SIG-M5 treated with dmso at 0.1 percent for 504 hours (cell line): ENCODE measurements around the gene IQSEC3.

Experiments used
- DNase-seq: peaks from one replicate; lab custom pipeline; 2025; ENCODE audit not compliant: unreplicated experiment; lab: John Stamatoyannopoulos, UW

Gene IQSEC3

DNA sequence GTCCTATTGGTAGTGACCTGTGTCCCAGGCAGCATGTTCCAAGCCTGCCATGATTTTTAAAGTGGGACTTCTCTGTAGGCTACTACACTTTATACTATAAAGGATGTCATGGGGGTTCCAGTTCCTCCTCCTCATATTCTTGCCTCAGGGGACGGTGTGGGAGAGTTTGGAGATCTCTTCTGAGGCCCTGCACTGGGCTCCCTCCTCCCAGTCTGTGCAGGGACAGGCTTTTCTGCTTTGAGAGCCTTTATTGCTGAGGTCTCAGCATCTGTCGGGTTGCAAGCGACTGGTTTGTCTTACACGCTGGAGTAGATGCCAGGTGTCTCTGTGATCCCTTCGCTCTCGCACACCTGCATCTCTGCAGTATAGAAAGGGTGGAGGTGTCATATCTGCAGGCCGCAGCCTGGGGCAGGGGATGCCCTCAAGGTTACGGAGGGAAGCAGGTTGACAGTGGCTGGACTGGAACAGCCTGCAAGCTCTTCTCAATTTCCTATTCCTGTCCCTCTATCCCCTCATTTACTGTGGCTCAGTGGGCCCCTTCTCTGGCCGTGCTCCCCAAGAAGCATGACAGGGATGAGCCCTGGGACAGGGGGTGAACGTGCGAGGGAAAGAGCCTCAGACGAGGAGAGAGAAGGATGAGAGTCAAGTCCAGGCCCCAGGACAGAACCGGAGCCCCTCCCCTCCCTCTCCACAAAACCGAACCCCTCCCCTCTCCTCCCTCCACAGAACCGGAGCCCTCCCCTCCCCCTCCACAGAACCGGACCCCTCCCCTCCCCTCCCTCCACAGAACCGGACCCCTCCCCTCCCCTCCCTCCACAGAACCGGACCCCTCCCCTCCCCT is 96.1 kb downstream of the IQSEC3 start:
- DNase-seq = no peak

DNA sequence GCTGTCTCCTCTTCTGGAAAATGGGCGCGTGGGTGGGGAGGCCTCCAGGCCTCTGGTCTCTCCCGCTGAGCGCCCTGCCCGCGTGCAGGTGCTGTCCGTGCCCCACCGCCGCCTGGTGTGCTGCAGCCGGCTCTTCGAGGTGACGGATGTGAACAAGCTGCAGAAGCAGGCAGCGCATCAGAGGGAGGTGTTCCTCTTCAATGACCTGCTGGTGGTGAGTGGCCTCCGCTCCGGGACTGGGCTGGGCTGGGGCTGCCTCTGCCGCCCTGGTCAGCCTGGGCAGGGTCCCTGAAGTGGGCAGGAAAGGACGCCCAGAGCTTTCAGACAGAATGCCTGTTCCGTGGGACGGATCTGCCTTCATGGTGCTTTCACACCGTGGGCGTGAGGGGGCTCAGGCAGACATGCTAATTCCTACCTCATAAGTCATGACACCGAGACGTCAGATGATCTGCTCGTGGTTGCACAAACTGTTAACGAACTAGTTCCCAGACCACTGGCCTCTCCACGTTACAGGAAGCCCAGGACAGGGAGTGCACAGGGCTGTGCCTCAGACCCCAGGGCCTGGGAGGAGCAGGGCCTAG is 96.9 kb downstream of the IQSEC3 start:
- no peak for DNase-seq

DNA sequence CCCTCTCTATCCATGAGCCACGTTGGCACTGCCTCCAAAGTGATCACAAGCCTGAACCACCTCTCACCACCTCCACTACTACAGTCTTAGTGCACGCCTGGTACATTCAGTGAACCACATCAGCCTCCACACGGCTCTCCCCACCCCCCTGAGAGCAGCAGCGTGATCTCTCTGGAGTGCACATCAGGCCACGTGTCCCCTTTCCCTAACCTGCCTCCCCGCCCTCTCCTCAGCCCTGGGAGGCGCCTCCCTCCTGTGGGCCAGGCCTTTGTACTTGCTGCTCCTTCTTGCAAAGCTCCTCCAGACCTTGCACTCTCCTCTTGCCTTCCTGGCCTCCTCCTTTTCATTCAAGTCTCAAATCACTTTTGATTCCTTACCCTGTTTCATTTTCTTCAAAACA is 97.6 kb downstream of the IQSEC3 start:
- DNase-seq = no peak

DNA sequence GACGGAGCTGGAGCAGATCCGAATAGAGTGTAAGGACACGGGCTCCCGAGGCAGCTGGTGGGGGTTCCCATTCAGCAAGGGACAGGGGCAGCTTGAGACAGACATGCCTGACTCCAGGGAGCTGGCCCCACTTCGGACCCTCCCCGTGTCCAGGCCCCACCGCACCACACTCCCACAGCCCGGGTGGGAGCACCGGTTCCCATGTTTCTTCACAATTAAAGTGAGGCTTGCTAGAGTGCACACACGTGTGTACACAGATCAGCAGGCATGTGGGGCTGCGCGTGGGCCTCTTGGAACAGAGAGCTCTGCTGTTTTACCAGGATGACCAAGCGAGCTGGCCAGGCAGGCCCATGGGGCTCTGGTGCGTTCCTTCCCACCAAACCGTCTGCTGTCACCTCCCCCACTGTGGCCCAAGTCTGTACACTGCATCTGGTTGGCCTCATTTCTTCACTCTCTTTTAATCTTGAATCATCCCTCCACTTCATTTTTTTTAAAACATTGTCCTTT is 99.3 kb downstream of the IQSEC3 start:
- DNase-seq = no peak

DNA sequence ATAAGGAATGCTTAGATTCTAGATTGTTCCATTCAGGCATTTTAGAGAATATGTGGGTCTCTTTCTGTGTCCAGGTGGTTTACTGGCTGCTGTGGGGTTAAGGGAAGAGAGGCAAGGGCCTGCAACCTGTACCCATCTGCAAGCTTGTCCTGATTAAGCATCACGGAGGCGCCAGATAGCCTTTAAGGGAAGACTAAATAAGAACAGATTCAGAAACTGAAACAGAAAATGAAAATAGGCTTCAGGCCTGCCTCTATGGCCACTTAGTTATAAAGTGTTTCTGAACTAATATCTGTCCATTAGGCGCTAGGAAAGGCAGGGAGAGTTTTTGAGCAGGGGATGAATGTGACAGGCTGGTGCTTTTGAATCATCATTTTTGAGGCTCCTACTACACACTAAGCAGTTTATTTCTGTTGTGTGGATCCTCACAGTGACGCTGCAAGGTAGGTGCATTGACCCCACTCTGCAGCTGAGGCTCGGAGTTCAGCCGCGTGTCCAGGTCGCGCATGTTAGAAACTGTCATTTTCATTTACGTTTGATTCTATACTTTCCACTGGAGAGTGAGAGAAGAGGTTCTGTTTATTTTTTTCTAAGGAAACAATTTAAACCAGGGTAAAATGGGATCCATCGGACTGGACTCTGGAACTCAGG is 100.0 kb downstream of the IQSEC3 start:
- no peak for DNase-seq

DNA sequence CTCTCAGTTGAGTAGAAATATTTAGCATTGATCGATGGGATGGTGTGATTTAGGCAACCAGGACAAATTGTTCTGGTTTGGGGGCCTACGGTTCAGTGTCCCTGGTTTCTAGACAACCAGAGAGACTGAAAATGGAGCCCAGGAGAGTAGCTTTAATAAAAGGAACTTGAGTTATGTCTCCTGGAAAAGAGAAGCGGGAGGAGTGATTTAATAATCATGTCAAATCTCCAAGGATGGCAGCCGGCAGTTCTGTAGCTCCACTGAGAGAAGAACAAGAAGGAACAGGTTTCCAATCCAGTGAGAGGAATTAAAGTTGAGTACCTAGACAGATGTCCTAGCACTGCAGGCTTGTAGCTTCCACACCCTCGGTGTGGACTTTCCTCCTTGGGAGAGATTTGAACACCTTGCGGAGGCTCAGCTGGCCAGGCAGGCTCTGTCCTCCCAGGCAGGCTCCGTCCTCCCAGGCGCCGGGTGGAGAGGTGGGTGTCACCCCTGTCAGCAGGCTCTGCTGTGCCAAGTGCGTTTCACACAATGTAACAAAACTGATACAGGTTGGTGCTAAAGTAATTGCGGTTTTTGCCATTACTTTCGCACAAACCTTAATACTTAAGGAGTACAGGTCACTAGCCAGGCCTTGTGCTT is 101.5 kb downstream of the IQSEC3 start:
- no peak for DNase-seq

DNA sequence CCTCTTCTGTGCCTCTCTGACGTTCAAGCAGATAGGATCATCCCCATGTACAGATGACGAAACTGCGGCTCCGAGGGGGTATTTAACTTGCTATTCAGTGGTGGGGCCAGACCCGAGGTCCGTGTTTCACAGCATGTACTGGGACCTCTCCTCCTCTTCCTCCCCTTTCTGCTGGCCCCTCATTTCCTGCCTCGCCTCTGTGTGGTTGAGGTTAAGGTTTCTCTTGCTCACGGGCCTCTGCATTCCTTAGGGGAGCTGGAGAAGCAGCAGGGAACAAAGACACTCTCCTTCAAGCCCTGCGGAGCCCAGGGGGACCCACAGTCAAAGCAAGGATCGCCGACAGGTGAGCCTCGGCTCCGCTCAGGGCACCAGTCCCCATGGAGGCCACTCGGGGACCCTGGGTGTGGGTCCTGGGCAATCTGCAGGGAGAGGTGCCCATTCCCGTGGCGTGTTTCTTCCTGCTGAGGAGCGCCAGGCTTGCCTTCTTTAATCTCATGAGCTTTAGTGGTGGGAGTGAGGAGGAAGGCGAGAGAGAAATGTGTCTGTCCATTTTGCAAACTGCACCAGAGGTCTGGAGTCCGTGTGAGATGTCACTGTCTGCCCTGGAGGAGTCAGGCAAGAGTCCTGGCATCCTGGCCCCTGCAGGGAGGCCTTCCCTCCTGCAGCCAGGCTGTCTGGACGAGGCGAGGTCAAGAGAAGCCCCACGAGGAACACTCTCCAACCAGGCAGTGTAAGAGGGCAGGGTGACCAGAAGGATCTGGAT is 102.4 kb downstream of the IQSEC3 start:
- DNase-seq = no peak

DNA sequence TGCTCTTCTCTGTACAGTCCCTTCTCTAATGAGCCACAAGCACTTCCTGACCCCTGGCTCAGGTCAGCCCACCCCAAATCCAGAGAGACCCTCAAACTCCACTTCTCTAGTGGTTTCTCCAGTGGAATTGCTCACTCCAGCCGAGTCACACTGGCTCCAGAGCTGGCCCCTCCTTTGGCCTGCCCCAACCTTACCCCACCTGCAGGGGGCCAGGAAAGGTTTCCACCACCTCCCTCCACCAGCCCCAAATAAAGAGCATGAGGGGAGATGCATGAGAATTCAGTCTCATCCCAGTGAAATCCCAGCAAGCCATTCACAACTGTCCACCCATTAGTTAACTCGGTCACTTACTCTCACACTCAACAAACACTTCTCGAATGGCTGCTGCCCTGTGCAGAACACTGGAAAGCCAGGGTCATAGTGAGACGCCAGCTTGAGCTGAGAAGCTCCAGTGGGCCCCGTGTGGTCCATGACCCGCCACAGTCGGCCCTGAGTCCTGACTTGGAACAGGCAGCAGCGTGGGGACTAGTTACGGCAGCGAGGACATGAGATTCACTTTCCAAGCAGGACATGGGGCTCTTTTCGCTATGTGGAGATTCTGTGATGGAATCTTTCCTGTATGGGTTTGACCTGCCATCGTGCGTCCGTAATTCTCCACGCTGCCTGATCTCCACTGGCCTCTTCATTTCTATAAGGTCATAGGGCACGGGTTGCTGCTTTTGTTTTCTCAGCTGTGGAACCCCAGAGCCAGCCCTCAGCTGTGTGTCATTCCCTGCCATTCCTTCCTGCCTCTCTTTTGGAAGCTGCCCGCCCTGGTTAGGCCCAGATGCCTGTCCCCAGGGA is 103.2 kb downstream of the IQSEC3 start:
- no peak for DNase-seq

DNA sequence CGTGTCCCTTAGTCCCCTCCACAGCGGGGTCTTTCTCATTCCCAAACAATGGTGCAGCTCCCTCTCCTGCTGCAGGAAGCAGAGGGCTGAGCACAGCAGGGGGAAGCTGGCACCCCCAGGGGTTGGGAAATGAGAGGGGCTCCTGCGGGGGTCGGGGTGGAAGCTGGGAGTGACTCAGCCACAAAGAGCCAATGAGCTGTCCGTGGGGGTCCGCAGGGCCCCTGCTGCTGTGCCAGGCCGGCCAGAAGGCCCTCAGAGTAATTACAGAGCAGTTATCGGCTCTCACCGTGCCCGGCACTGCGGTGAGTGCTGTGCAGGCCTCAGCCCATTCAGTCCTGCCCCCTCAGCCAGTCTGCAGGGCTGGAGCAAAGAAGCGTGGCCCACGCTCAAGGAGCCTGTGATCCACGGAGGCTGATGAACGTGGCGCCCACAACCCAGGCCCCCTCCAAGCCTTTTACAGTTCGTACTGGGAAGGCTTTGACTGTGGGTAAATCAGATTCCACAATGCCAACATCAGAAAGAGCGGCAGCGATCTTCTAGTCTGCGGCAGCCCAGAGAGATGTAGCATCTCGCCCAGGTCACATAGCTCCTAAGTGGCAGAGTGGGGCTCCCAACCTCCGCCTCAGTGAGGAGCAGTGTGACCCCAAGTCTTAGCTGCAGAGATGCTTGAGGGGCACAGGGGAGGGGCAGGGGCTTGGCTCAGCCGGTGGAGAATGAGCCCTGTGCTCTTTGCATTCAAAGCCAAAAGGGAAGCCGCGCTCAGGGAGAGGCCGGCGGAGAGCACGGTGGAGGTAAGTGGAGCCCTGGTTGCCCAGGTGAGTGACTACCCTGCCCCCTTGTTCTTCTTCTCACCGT is 104.0 kb downstream of the IQSEC3 start:
- DNase-seq = no peak

DNA sequence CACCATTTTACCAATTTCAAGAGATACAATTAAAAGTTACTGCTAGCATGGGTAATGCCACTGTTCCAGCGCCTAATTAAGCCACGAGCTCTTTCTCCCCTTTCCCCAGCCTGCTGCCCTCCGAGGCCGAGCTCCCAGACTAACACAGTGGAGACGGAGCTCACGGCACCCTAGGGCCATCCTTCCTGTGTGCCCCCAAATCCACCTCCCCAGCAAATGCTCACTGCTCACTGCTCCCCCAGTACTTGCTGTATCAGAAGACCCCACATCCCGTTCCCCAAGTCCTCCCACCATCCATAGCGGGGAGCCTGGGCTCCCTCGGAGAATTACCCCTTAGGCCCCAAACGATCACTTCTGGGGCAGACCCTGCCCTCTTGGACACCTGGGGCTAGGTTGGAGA is 104.7 kb downstream of the IQSEC3 start:
- no peak for DNase-seq

DNA sequence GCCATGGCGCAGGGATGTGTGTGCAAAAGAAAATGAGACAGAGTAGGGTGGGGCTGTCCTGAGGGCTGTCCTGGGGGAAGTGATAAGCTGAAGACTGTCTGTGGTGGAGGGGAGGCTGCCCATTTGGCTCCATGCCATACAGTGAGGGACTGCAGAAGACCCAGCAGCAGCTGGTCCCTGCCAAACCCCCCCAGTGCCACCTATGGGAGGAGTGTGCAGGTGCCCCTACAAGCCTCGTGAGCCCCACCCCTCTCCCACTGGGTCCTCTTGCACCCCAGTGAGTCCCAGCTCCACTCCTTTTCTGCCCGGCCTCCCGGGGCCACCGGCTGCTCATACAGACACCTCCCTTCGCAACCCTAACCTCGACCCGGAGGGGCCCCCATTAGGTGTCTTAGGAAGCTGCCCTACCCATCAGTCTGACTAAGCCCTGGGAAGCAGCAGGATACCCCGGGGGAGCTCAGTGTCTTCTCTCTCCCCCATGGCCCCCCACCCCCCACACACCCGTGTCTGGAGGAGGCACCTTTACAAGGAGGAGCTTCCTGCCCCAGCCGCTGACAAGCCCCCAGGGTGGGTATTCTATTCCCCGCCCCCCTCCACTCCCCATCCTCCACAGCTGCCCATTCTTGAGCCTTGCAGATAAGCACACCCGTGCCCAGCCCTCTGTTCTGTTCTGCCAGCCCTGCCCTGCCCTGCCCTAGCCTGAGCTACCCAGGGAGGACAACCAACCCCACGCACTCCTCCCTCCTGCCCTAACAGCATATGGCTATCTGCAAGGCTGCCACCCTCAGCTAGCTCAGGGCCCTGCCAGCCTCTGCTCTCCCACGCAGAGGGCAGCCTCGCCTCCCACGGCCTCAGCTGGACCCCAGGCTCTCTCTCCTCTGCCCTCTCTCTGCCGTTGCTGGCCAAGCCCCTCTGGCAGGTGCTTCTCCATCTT is 105.4 kb downstream of the IQSEC3 start:
- DNase-seq = no peak

DNA sequence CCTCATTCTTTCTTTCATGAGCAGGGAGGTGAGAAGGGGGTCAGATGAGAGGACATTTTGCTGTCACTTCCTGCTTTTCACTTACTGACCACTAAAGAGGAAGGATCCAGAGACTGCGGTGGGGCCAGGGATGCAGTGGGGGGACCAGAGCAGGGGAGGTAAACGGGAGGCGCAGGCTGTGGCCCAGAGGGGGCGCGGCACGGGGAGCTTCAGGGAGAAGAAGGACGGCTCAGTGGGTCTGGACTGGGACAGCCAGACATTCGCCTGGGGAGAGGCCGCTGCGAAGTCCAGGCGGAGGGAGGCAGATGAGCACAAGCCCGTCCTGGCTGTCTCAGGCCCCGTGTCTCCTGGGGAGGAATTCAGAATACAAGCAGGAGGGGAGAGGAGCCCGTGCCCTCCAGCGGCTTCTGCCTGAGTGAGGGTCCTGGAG is 106.2 kb downstream of the IQSEC3 start:
- no peak for DNase-seq

DNA sequence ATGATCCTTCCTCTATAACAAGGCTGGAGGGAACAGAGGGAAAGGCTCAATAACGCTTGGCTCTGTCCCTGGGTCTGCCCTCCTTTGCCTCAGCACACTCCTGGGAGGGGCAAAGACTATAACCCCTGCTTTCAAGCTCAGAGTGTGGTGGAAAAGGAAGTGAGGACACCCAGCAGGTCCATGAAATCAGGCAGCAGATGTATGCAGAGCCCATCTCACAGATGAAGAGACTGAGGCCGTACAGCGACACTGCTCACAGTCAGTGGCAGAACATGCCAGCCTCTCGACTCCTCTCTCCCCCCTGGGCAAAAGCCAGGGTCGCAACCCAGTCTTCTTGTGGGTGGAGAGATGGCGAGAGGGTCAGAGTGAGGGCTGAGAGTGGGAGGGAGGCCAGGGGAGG is 107.6 kb downstream of the IQSEC3 start:
- no peak for DNase-seq

DNA sequence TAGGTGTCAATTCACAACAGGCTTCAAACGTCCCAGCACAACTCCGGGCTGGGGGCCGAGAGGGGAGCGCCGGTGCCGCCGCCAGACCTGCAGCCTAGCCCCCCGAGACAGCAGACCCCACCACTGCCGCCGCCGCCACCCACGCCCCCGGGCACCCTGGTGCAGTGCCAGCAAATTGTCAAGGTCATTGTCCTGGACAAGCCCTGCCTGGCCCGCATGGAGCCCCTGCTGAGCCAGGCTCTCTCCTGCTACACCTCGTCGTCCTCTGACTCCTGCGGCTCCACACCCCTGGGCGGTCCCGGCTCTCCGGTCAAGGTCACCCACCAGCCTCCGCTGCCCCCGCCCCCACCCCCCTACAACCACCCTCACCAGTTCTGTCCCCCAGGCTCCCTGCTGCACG is 108.0 kb downstream of the IQSEC3 start:
- DNase-seq = no peak

DNA sequence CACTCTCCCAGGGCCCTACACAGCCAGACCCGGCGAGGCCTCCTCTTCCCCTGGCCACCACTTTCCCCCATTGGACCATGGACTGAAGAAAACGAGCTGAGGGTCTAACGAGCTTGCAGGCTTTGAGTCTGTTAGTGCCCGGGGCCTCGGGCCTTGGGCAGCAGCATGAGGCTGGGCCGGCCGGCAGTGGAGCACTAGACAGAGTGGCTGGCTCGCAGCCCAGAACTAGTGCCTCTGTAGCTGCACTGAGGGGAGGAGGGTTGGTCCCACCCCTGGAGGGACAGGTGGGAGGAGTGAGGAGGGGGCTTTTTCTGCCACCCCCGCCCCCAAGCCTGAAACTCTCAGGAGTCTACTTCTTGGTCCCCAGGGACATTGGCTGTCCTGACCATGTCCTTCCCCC is 108.7 kb downstream of the IQSEC3 start:
- no peak for DNase-seq

DNA sequence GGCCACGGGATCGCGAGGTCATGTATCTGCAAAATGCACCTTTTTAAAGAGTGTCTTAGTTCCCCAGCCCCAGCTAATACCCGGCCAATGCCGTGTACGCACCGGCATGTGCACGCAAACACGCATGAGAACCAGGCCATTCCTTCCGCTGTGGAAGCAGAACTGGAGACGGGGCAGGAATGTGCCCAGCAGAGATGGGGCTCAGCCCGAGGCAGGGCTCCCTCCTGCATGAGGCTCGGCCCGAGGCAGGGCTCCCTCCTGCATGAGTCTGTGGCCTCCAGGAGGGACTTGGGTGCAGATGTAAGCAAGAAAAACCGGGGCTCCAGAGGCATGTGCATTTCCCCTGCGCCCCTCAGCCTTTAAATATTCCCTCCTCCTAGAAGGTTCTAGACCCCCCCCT is 109.2 kb downstream of the IQSEC3 start:
- no peak for DNase-seq

DNA sequence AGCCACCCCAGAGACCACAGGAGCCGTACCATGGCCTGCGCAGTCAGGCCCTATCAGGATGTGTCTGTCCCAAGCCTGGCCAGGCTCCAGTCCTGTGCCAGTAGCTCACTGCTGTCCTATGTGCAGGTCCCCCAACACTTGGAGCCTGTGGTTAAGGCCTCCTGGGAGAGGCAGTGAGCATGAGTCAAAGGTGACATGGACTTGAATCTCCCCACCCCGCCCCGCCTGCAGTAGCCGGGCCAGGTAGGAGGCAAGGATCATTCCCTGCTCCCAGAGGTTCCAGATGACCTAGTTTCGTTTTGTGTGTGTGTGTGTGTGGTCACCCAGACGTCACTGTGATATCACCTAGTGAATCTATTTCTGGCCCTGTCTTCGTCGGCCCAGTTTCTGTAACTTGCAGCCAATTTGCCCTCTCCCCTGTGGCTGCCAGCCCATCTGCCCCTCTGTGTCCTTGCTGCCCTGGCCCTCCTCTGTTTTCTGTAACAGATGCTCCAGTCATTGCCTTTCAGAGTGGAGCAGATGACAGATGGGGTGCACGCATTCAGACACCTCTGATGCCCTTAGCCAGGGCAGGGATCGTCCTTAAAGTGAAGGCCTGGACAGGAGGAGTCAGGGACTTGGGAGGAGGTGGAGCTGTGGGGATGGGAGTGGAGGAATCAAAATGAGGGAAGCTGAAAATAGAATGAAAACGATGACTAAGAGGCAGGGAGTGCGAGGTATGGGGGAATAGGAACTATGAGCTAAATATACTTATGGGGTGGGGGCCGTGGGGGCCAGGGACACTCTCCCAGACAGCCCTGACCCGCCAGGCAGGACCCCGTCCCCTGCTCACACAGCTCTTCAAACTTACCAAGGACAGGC is 110.0 kb downstream of the IQSEC3 start:
- DNase-seq = no peak
